H9 (cell line): ENCODE measurements around the gene CDK6. TPM values are rescaled to one million over a fixed set of nuclear protein-coding genes. Genes with fewer than 3 reads are reported as not detected.

Experiments used
- DNase-seq: peaks from one replicate; pipeline ENCODE4 v3.0.0-alpha.2; 2017
- H2AFZ ChIP-seq: one replicate; pipeline ENCODE4 v1.6.1; 2013; ENCODE audit warnings: mild to moderate bottlenecking, low read length, control low read depth, moderate library complexity
- H2AK5ac ChIP-seq: 2 replicates; pipeline ENCODE4 v1.6.1; 2013; ENCODE audit warnings: low read length, control low read depth, mixed read lengths; ENCODE audit not compliant: insufficient read length
- H2BK120ac ChIP-seq: one replicate; pipeline ENCODE4 v1.6.1; 2013; ENCODE audit warnings: low read depth, mild to moderate bottlenecking, low read length, control low read depth, inconsistent platforms; ENCODE audit not compliant: poor library complexity, severe bottlenecking
- H2BK12ac ChIP-seq: 2 replicates; pipeline ENCODE4 v1.6.1; 2013; ENCODE audit warnings: low read length, control low read depth, mixed read lengths, low read depth; ENCODE audit not compliant: insufficient read length
- H2BK15ac ChIP-seq: 2 replicates; pipeline ENCODE4 v1.6.1; 2013; ENCODE audit warnings: low read depth, low read length, control low read depth
- H2BK20ac ChIP-seq: one replicate; pipeline ENCODE4 v1.6.1; 2013; ENCODE audit warnings: low read depth, mild to moderate bottlenecking, low read length, control low read depth, inconsistent platforms; ENCODE audit not compliant: poor library complexity, severe bottlenecking
- H2BK5ac ChIP-seq: 2 replicates; pipeline ENCODE4 v1.6.1; 2013; ENCODE audit warnings: low read length, control low read depth, mixed read lengths; ENCODE audit not compliant: insufficient read length
- H3K14ac ChIP-seq: 2 replicates; pipeline ENCODE4 v1.6.1; 2013; ENCODE audit warnings: low read length, control low read depth; ENCODE audit not compliant: insufficient read depth
- H3K18ac ChIP-seq: 2 replicates; pipeline ENCODE4 v1.6.1; 2013; ENCODE audit warnings: low read depth, mild to moderate bottlenecking, mixed read lengths, low read length, control low read depth; ENCODE audit not compliant: insufficient read length
- H3K23ac ChIP-seq: 2 replicates; pipeline ENCODE4 v1.6.1; 2013; ENCODE audit warnings: low read length, control low read depth, mixed read lengths, low read depth; ENCODE audit not compliant: insufficient read length
- H3K23me2 ChIP-seq: 2 replicates; pipeline ENCODE4 v1.6.1; 2013; ENCODE audit warnings: low read depth, mild to moderate bottlenecking, mixed read lengths, low read length, control low read depth; ENCODE audit not compliant: insufficient read length, poor library complexity, severe bottlenecking
- H3K27ac ChIP-seq: 2 replicates; pipeline ENCODE4 v1.5.1; 2013; ENCODE audit warnings: low read length, control low read depth, mixed read lengths, low read depth; ENCODE audit not compliant: insufficient read length
- H3K27me3 ChIP-seq: 2 replicates; pipeline ENCODE4 v1.6.1; 2013; ENCODE audit warnings: low read length, control low read depth, inconsistent platforms; ENCODE audit not compliant: insufficient read depth
- H3K4ac ChIP-seq: 2 replicates; pipeline ENCODE4 v1.6.1; 2013; ENCODE audit warnings: low read depth, mild to moderate bottlenecking, control low read depth, inconsistent platforms, low read length, moderate library complexity
- H3K4me1 ChIP-seq: 2 replicates; pipeline ENCODE4 v1.6.1; 2013; ENCODE audit warnings: low read length, control low read depth, inconsistent platforms; ENCODE audit not compliant: insufficient read depth
- H3K4me2 ChIP-seq: 2 replicates; pipeline ENCODE4 v1.6.1; 2013; ENCODE audit warnings: low read length, control low read depth, mixed read lengths; ENCODE audit not compliant: insufficient read length, insufficient read depth
- H3K56ac ChIP-seq: 2 replicates; pipeline ENCODE4 v1.6.1; 2013; ENCODE audit warnings: low read depth, mild to moderate bottlenecking, mixed read lengths, low read length, control low read depth; ENCODE audit not compliant: insufficient read length
- H3K79me1 ChIP-seq: 2 replicates; pipeline ENCODE4 v1.6.1; 2013; ENCODE audit warnings: low read depth, mild to moderate bottlenecking, moderate library complexity, low read length, control low read depth, inconsistent platforms; ENCODE audit not compliant: insufficient read depth, poor library complexity, severe bottlenecking
- H3K79me2 ChIP-seq: 2 replicates; pipeline ENCODE4 v1.6.1; 2013; ENCODE audit warnings: low read length, control low read depth, inconsistent platforms; ENCODE audit not compliant: insufficient read depth
- H3K9ac ChIP-seq: 2 replicates; pipeline ENCODE4 v1.6.1; 2013; ENCODE audit warnings: low read length, control low read depth, mixed read lengths; ENCODE audit not compliant: insufficient read length; ENCODE audit errors: extremely low read depth
- H3K9me3 ChIP-seq: one replicate; pipeline ENCODE4 v1.6.1; 2013; ENCODE audit warnings: low read depth, low read length, inconsistent platforms; ENCODE audit not compliant: control insufficient read depth
- H3T11ph ChIP-seq: one replicate; pipeline ENCODE4 v1.6.1; 2013; ENCODE audit warnings: mild to moderate bottlenecking, low read length, control low read depth, inconsistent platforms
- H4K20me1 ChIP-seq: one replicate; pipeline ENCODE4 v1.6.1; 2013; ENCODE audit not compliant: control insufficient read depth, insufficient read length, insufficient read depth
- H4K5ac ChIP-seq: 2 replicates; pipeline ENCODE4 v1.6.1; 2013; ENCODE audit warnings: low read depth, mild to moderate bottlenecking, mixed read lengths, low read length, control low read depth; ENCODE audit not compliant: insufficient read length
- H4K8ac ChIP-seq: replicated peaks from 2 replicates; pipeline ENCODE4 v1.6.1; 2013; ENCODE audit warnings: low read length, control low read depth, mixed read lengths, low read depth; ENCODE audit not compliant: insufficient read length
- H4K91ac ChIP-seq: 2 replicates; pipeline ENCODE4 v1.6.1; 2013; ENCODE audit warnings: low read depth, mild to moderate bottlenecking, moderate library complexity, mixed read lengths, low read length, control low read depth; ENCODE audit not compliant: insufficient read length
- H3K27ac Mint-ChIP-seq, 3 experiments: 2 replicates in 2 of 3; 3 replicates in 1 of 3; pipeline ENCODE4 v1.8.0; 2020 to 2021; ENCODE audit warnings: mixed read lengths in 3 of 3, mild to moderate bottlenecking in 1 of 3, moderate library complexity in 1 of 3
- H3K27me3 Mint-ChIP-seq: 2 replicates; pipeline ENCODE4 v1.8.0; 2021; ENCODE audit warnings: low read depth, mild to moderate bottlenecking, moderate library complexity, mixed read lengths
- H3K36me3 Mint-ChIP-seq, 3 experiments: 2 replicates in 2 of 3; 3 replicates in 1 of 3; pipeline ENCODE4 v1.8.0; 2020 to 2021; ENCODE audit warnings: low read depth in 3 of 3, mixed read lengths in 3 of 3; ENCODE audit not compliant: insufficient read depth in 1 of 3
- H3K4me1 Mint-ChIP-seq, 2 experiments: 2 replicates each; pipeline ENCODE4 v1.8.0; 2020; ENCODE audit warnings: mixed read lengths in 2 of 2
- H3K4me3 Mint-ChIP-seq, 2 experiments: 2 replicates in 1 of 2; 3 replicates in 1 of 2; pipeline ENCODE4 v1.8.0; 2020 to 2021; ENCODE audit warnings: mild to moderate bottlenecking in 2 of 2, mixed read lengths in 2 of 2, moderate library complexity in 1 of 2
- H3K9me3 Mint-ChIP-seq, 2 experiments: 2 replicates in 1 of 2; 3 replicates in 1 of 2; pipeline ENCODE4 v1.8.0; 2020; ENCODE audit warnings: mild to moderate bottlenecking in 2 of 2, mixed read lengths in 2 of 2, moderate library complexity in 1 of 2
- WGBS: extraction: QIAGEN DNeasy Blood & Tissue Kit; methylation state at CpG from one replicate; pipeline ENCODE4 v1.1.7; 2013; ENCODE audit warnings: missing lambda C conversion rate, low lambda C conversion rate, mixed read lengths; ENCODE audit not compliant: insufficient read length; ENCODE audit errors: extremely low coverage; 5-methylcytosine and 5-hydroxymethylcytosine counted together
- total RNA-seq: library from RNA; stranded (reverse); gene quantifications from 2 replicates; pipeline ENCODE4 v1.2.1, GENCODE V29; 2021
- TF ChIP-seq, protein P1 (sequence below): fragments of 200-600 bp; sonication (generic); conservative IDR thresholded peaks from 3 replicates; pipeline ENCODE4 v1.8.0; 2021; ENCODE audit warnings: antibody characterized with exemption, mild to moderate bottlenecking

The CDK6 gene
- total RNA-seq, 1 experiment from 2014 or later = 30.0 TPM

DNA sequence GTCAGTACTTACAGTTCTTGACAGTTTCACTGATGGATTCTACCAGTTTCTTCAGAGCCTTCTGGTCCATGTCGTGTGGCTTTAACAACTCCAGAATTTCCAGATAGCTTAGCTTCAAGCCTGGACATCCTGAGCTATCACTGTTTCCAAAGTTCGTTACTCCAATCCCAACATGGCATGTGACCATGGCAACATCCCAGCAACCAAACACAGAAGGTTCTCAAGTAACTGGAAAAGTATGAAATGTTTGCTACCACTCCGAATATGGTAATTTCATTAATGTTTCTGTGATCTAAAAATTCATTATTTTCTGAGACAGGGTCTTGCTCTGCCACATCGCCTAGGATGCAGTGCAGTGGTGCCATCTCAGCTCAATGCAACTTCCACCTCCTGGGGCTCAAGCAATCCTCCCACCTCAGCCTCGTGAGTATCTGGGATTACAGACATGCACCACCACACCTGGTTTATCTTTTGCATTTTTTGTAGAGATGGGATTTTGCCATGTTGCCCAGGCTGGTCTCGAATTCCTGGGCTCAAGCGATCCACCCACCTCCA lies 278.5 kb downstream of the CDK6 start:
- Histone ChIP-seq H3K9ac (no peak overlapping the region), H3K23me2 (no peaks in the 10 kb centered on the region), H3T11ph (no peak overlapping the region), H3K56ac (no peak overlapping the region), H3K9me3 (no peaks in the 10 kb centered on the region), H2BK20ac (no peak overlapping the region), H3K27me3 (no peaks in the 10 kb centered on the region), H3K4me1 (no peaks in the 10 kb centered on the region), H2AFZ (no peak overlapping the region), H2BK15ac (no peak overlapping the region), H3K79me1 (no peaks in the 10 kb centered on the region), H3K4me2 (no peak overlapping the region), H3K79me2 (no peaks in the 10 kb centered on the region), H3K27ac (no peak overlapping the region), H2AK5ac (no peak overlapping the region), H4K20me1 (no peaks in the 10 kb centered on the region), H3K18ac (no peak overlapping the region), H2BK5ac (no peak overlapping the region), H2BK12ac (no peak overlapping the region), H3K4ac (no peak overlapping the region), H3K14ac (no peak overlapping the region), H4K8ac (no peak overlapping the region), H2BK120ac (no peak overlapping the region), H4K5ac (no peak overlapping the region), H3K23ac (no peak overlapping the region), H4K91ac (no peak overlapping the region)
- H3K4me1 Mint-ChIP-seq = no peaks in the 10 kb centered on the region
- peaks cover 1 to 9% (median 8%) of the 10 kb centered on the region in 3 experiments; a peak in 6 of 7 replicates for H3K36me3 Mint-ChIP-seq
- peak overlapping the region in 1 of 3 experiments; percentile 8; a peak in 2 of 7 replicates for H3K27ac Mint-ChIP-seq
- TF ChIP-seq, protein P1, sequence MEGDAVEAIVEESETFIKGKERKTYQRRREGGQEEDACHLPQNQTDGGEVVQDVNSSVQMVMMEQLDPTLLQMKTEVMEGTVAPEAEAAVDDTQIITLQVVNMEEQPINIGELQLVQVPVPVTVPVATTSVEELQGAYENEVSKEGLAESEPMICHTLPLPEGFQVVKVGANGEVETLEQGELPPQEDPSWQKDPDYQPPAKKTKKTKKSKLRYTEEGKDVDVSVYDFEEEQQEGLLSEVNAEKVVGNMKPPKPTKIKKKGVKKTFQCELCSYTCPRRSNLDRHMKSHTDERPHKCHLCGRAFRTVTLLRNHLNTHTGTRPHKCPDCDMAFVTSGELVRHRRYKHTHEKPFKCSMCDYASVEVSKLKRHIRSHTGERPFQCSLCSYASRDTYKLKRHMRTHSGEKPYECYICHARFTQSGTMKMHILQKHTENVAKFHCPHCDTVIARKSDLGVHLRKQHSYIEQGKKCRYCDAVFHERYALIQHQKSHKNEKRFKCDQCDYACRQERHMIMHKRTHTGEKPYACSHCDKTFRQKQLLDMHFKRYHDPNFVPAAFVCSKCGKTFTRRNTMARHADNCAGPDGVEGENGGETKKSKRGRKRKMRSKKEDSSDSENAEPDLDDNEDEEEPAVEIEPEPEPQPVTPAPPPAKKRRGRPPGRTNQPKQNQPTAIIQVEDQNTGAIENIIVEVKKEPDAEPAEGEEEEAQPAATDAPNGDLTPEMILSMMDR = no peak
- no peak overlapping the region for H3K4me3 Mint-ChIP-seq
- H3K9me3 Mint-ChIP-seq = no peaks in the 10 kb centered on the region
- no CpG with 5 or more reads among the region's 7 CpGs for WGBS
- no peaks in the 10 kb centered on the region for H3K27me3 Mint-ChIP-seq
- DNase-seq = no peak
